GM12878 (cell line): Measurements from ENCODE around the gene TP63. TPM values are rescaled to one million over a fixed set of nuclear protein-coding genes. Genes with fewer than 3 reads are reported as not detected.
A peak's percentile ranks its signal among the peaks of the same experiment; 100 is the strongest.

Experiments
- BCL3 ChIP-seq: IDR thresholded peaks from 2 replicates; pipeline ENCODE4 v1.6.1; 2011; ENCODE audit warnings: borderline replicate concordance, low read depth, mild to moderate bottlenecking, moderate library complexity, low read length; ENCODE audit not compliant: insufficient read depth, poor library complexity, severe bottlenecking
- CBX3 ChIP-seq: fragments of 200-600 bp; sonication (generic); IDR thresholded peaks from 2 replicates; pipeline ENCODE4 v1.6.1; 2016; ENCODE audit warnings: low read depth, borderline replicate concordance
- MEF2A ChIP-seq: IDR thresholded peaks from 2 replicates; pipeline ENCODE4 v1.6.1; 2011; ENCODE audit warnings: low read depth, mild to moderate bottlenecking, low read length, moderate library complexity; ENCODE audit not compliant: insufficient read depth
- MXI1 ChIP-seq: fragments of 150-350 bp; IDR thresholded peaks from 2 replicates; pipeline ENCODE4 v1.6.1; 2011; ENCODE audit warnings: low read depth, mild to moderate bottlenecking, inconsistent platforms, low read length, improper control_type of control experiment
- PRDM15 ChIP-seq: fragments of 450-650 bp; formaldehyde crosslinking; IDR thresholded peaks from 2 replicates; pipeline ENCODE4 v1.4.0; 2020; ENCODE audit warnings: mild to moderate bottlenecking, moderate library complexity
- RB1 ChIP-seq: fragments of 450-650 bp; formaldehyde crosslinking; IDR thresholded peaks from 2 replicates; pipeline ENCODE4 v1.6.1; 2017; ENCODE audit warnings: mild to moderate bottlenecking, borderline replicate concordance
- RCOR1 ChIP-seq: conservative IDR thresholded peaks from 2 replicates; pipeline ENCODE4 v1.6.1; 2012; ENCODE audit warnings: low read depth, low read length, improper control_type of control experiment
- RFX5 ChIP-seq: IDR thresholded peaks from 2 replicates; pipeline ENCODE4 v1.6.1; 2011; ENCODE audit warnings: low read depth, low read length, improper control_type of control experiment
- SMAD5 ChIP-seq: IDR thresholded peaks from 2 replicates; pipeline ENCODE4 v1.6.1; 2016; ENCODE audit warnings: antibody characterized with exemption, low read depth
- WRNIP1 ChIP-seq: IDR thresholded peaks from 2 replicates; pipeline ENCODE4 v1.6.1; 2011; ENCODE audit warnings: low read depth, low read length, improper control_type of control experiment, borderline replicate concordance
- polyA plus RNA-seq, 11 experiments: library from polyadenylated mRNA; depleted of rRNA in 4 of 11; unstranded in 6 of 11; stranded (reverse) in 5 of 11; fragments of >200 nt; fragmentation: Nextera tagmentation in 4 of 11; fragmentation: Illumina TruSeq in 1 of 11; extraction: Ambion mirVana in 4 of 11; extraction: Trizol in 1 of 11; gene quantifications; 1 replicate in 1 of 11; 2 replicates in 10 of 11; pipeline versions ENCODE4 v1.2.1 to v1.2.3, GENCODE V29; 2011 to 2016; ENCODE audit warnings: inconsistent platforms in 2 of 11, missing spikeins in 2 of 11, low read depth in 1 of 11
- total RNA-seq, 4 experiments: library from RNA; depleted of rRNA in 3 of 4; stranded (reverse); fragments of >200 nt in 3 of 4; fragmentation: Illumina TruSeq in 1 of 4; extraction: Trizol in 1 of 4; gene quantifications; 2 replicates each; pipeline versions ENCODE4 v1.2.1 to v1.2.3, GENCODE V29; 2013 to 2021
- TF ChIP-seq, protein P1 (sequence below): fragments of 150-350 bp; IDR thresholded peaks from 2 replicates; pipeline ENCODE4 v1.6.1; 2016; ENCODE audit warnings: low read depth, low read length
- TF ChIP-seq, protein P2 (sequence below): fragments of 450-650 bp; formaldehyde crosslinking; IDR thresholded peaks from 2 replicates; pipeline ENCODE4 v1.5.0; 2022; ENCODE audit warnings: mild to moderate bottlenecking, missing genetic modification characterization

TP63 gene
- total and polyA plus RNA-seq, 10 of the 15 experiments (the other 5 are each of a cell fraction or from before 2014, with no cell fraction given), result 1.4 to 10.8 (median 6.2) TPM

- TF ChIP-seq PRDM15 (CRISPR knock-in tag), result no peak
- TF ChIP-seq CBX3, result no peak
- TF ChIP-seq MXI1, result no peak
- TF ChIP-seq RB1, result no peak
- peak; percentile 96 for TF ChIP-seq MEF2A
- TF ChIP-seq WRNIP1, result no peak
- TF ChIP-seq RFX5, result no peak
- TF ChIP-seq, protein P1, sequence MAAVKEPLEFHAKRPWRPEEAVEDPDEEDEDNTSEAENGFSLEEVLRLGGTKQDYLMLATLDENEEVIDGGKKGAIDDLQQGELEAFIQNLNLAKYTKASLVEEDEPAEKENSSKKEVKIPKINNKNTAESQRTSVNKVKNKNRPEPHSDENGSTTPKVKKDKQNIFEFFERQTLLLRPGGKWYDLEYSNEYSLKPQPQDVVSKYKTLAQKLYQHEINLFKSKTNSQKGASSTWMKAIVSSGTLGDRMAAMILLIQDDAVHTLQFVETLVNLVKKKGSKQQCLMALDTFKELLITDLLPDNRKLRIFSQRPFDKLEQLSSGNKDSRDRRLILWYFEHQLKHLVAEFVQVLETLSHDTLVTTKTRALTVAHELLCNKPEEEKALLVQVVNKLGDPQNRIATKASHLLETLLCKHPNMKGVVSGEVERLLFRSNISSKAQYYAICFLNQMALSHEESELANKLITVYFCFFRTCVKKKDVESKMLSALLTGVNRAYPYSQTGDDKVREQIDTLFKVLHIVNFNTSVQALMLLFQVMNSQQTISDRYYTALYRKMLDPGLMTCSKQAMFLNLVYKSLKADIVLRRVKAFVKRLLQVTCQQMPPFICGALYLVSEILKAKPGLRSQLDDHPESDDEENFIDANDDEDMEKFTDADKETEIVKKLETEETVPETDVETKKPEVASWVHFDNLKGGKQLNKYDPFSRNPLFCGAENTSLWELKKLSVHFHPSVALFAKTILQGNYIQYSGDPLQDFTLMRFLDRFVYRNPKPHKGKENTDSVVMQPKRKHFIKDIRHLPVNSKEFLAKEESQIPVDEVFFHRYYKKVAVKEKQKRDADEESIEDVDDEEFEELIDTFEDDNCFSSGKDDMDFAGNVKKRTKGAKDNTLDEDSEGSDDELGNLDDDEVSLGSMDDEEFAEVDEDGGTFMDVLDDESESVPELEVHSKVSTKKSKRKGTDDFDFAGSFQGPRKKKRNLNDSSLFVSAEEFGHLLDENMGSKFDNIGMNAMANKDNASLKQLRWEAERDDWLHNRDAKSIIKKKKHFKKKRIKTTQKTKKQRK, result no peak
- TF ChIP-seq SMAD5, result no peak
- peak; percentile 84 for TF ChIP-seq BCL3
- TF ChIP-seq RCOR1, result 0 out of 2 replicates have a peak, but pooled peaks have one; percentile 31
- TF ChIP-seq, protein P2, sequence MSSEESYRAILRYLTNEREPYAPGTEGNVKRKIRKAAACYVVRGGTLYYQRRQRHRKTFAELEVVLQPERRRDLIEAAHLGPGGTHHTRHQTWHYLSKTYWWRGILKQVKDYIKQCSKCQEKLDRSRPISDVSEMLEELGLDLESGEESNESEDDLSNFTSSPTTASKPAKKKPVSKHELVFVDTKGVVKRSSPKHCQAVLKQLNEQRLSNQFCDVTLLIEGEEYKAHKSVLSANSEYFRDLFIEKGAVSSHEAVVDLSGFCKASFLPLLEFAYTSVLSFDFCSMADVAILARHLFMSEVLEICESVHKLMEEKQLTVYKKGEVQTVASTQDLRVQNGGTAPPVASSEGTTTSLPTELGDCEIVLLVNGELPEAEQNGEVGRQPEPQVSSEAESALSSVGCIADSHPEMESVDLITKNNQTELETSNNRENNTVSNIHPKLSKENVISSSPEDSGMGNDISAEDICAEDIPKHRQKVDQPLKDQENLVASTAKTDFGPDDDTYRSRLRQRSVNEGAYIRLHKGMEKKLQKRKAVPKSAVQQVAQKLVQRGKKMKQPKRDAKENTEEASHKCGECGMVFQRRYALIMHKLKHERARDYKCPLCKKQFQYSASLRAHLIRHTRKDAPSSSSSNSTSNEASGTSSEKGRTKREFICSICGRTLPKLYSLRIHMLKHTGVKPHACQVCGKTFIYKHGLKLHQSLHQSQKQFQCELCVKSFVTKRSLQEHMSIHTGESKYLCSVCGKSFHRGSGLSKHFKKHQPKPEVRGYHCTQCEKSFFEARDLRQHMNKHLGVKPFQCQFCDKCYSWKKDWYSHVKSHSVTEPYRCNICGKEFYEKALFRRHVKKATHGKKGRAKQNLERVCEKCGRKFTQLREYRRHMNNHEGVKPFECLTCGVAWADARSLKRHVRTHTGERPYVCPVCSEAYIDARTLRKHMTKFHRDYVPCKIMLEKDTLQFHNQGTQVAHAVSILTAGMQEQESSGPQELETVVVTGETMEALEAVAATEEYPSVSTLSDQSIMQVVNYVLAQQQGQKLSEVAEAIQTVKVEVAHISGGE (CRISPR knock-in tag), result no peak
Measured at GRCh38 chr3:189586941-189587663, 44.1 kb upstream of the TP63 start (continued).
